H1 (cell line): Measurements from ENCODE around the gene ASGR1. TPM values are rescaled to one million over a fixed set of nuclear protein-coding genes. Genes with fewer than 3 reads are reported as not detected.
"Not testable (repeated sequence)": the region's sequence is repeated elsewhere in the genome, so short reads cannot be mapped to it uniquely, and the experiment has no call there.

Source experiments
- CTCF ChIA-PET: fragments of 300-600 bp; sonication (Branson Sonifier 250); formaldehyde crosslinking; loops from one replicate; lab custom pipeline; 2021; ENCODE audit not compliant: partially characterized antibody; lab: Charles Lee
- POLR2A ChIA-PET: fragments of 300-600 bp; sonication (Branson Sonifier 250); formaldehyde crosslinking; loops from one replicate; lab custom pipeline; 2021; ENCODE audit warnings: inconsistent platforms; ENCODE audit not compliant: partially characterized antibody; lab: Charles Lee
- DNase-seq, 2 experiments: peaks; one replicate each; pipeline versions ENCODE4 v3.0.0 to v3.0.0-alpha.2; 2010 to 2022; ENCODE audit warnings: low spot score in 2 of 2, low read depth in 1 of 2, mixed read lengths in 1 of 2
- FAIRE-seq: peaks from 2 replicates; lab custom pipeline; 2011; peaks lifted over from hg19 to GRCh38; lab: Jason Lieb, UNC
- H2AFZ ChIP-seq: 2 replicates; pipeline ENCODE4 v1.8.1; 2012; ENCODE audit warnings: low read length, inconsistent platforms
- H2AK5ac ChIP-seq: 2 replicates; pipeline ENCODE4 v1.6.1; 2013; ENCODE audit warnings: low read depth, low read length
- H2BK120ac ChIP-seq: replicated peaks from 2 replicates; pipeline ENCODE3; 2013; ENCODE audit warnings: low read depth, low read length, inconsistent platforms
- H2BK12ac ChIP-seq: 2 replicates; pipeline ENCODE4 v1.6.1; 2013; ENCODE audit warnings: low read depth, low read length
- H2BK15ac ChIP-seq: 2 replicates; pipeline ENCODE4 v1.6.1; 2013; ENCODE audit warnings: low read length
- H2BK20ac ChIP-seq: 2 replicates; pipeline ENCODE4 v1.6.1; 2013; ENCODE audit warnings: low read length
- H2BK5ac ChIP-seq: 2 replicates; pipeline ENCODE4 v1.6.1; 2013; ENCODE audit warnings: low read depth, low read length
- H3K14ac ChIP-seq: 2 replicates; pipeline ENCODE4 v1.6.1; 2013; ENCODE audit warnings: inconsistent platforms; ENCODE audit not compliant: insufficient read length
- H3K18ac ChIP-seq: 2 replicates; pipeline ENCODE4 v1.6.1; 2013; ENCODE audit warnings: low read length; ENCODE audit errors: extremely low read depth
- H3K23ac ChIP-seq: 2 replicates; pipeline ENCODE4 v1.6.1; 2013; ENCODE audit warnings: inconsistent platforms; ENCODE audit not compliant: insufficient read length
- H3K23me2 ChIP-seq: 2 replicates; pipeline ENCODE4 v1.6.1; 2013; ENCODE audit warnings: low read depth, low read length
- H3K27ac ChIP-seq: 2 replicates; pipeline ENCODE4 v1.6.1; 2011; ENCODE audit warnings: low read depth, low read length, inconsistent platforms
- H3K27me3 ChIP-seq, 4 experiments: replicated peaks in 1 of 4; 1 replicate in 1 of 4; 2 replicates in 3 of 4; pipeline versions ENCODE4 v1.6.1 to v1.8.1; 2011 to 2013; ENCODE audit warnings: low read length in 3 of 4, mild to moderate bottlenecking in 3 of 4, inconsistent platforms in 2 of 4, mixed read lengths in 2 of 4, moderate library complexity in 1 of 4; ENCODE audit not compliant: control insufficient read depth in 3 of 4, insufficient read depth in 3 of 4; ENCODE audit errors: extremely low read depth in 1 of 4
- H3K36me3 ChIP-seq, 4 experiments: 2 replicates each; pipeline versions ENCODE4 v1.6.1 to v1.8.1; 2011 to 2013; ENCODE audit warnings: mild to moderate bottlenecking in 4 of 4, low read length in 3 of 4, moderate library complexity in 2 of 4, control low read depth in 1 of 4, inconsistent platforms in 1 of 4; ENCODE audit not compliant: insufficient read depth in 4 of 4, control insufficient read depth in 2 of 4
- H3K4ac ChIP-seq: replicated peaks from 2 replicates; pipeline ENCODE3; 2013; ENCODE audit warnings: low read length, low read depth, mixed read lengths, inconsistent platforms; ENCODE audit not compliant: insufficient read length
- H3K4me1 ChIP-seq, 4 experiments: replicated peaks in 1 of 4; 1 replicate in 1 of 4; 2 replicates in 3 of 4; pipeline versions ENCODE4 v1.6.1 to v1.8.1; 2011 to 2013; ENCODE audit warnings: low read length in 3 of 4, inconsistent platforms in 2 of 4, mixed read lengths in 1 of 4; ENCODE audit not compliant: insufficient read depth in 4 of 4, control insufficient read depth in 3 of 4
- H3K4me2 ChIP-seq, 2 experiments: 2 replicates each; pipeline versions ENCODE4 v1.6.1 to v1.8.1; 2011 to 2013; ENCODE audit warnings: low read depth in 2 of 2, low read length in 2 of 2, control low read depth in 1 of 2, inconsistent platforms in 1 of 2, mild to moderate bottlenecking in 1 of 2; ENCODE audit not compliant: insufficient read depth in 1 of 2
- H3K4me3 ChIP-seq, 4 experiments: fragments of 200-600, 300-600 bp in 1 of 4; sonication (generic), shearing (Covaris generic), sonication (Bioruptor Twin) in 1 of 4; 2 replicates each; pipeline versions ENCODE4 v1.5.1 to v1.8.1; 2011 to 2016; ENCODE audit warnings: low read length in 4 of 4, low read depth in 3 of 4, control low read depth in 2 of 4, inconsistent platforms in 2 of 4, mild to moderate bottlenecking in 2 of 4, mixed read lengths in 1 of 4, moderate library complexity in 1 of 4; ENCODE audit not compliant: insufficient read depth in 2 of 4; ENCODE audit errors: extremely low read depth in 1 of 4
- H3K56ac ChIP-seq: replicated peaks from 2 replicates; pipeline ENCODE3; 2013; ENCODE audit warnings: low read depth, mild to moderate bottlenecking, mixed read lengths, low read length, inconsistent platforms; ENCODE audit not compliant: insufficient read length
- H3K79me1 ChIP-seq: 2 replicates; pipeline ENCODE4 v1.6.1; 2013; ENCODE audit warnings: low read depth, low read length, control low read depth
- H3K79me2 ChIP-seq, 2 experiments: 2 replicates each; pipeline versions ENCODE4 v1.6.1 to v1.8.1; 2012 to 2013; ENCODE audit warnings: low read length in 2 of 2, mild to moderate bottlenecking in 2 of 2, inconsistent platforms in 1 of 2; ENCODE audit not compliant: insufficient read depth in 2 of 2, control insufficient read depth in 1 of 2
- H3K9ac ChIP-seq, 4 experiments: replicated peaks in 1 of 4; 1 replicate in 1 of 4; 2 replicates in 3 of 4; pipeline versions ENCODE4 v1.6.1 to v1.8.1; 2011 to 2013; ENCODE audit warnings: low read depth in 3 of 4, low read length in 3 of 4, control low read depth in 2 of 4, mild to moderate bottlenecking in 2 of 4, moderate library complexity in 2 of 4, inconsistent platforms in 1 of 4; ENCODE audit errors: extremely low read depth in 1 of 4
- H3K9me3 ChIP-seq, 2 experiments: 2 replicates each; pipeline versions ENCODE4 v1.6.1 to v1.8.1; 2012 to 2013; ENCODE audit warnings: mild to moderate bottlenecking in 2 of 2, moderate library complexity in 2 of 2, control low read depth in 1 of 2, inconsistent platforms in 1 of 2, low read depth in 1 of 2, low read length in 1 of 2, mixed read lengths in 1 of 2; ENCODE audit not compliant: insufficient read depth in 2 of 2
- H4K20me1 ChIP-seq, 2 experiments: replicated peaks in 1 of 2; 2 replicates each; pipeline versions ENCODE3 to v1.8.1; 2011 to 2013; ENCODE audit warnings: inconsistent platforms in 2 of 2, low read length in 2 of 2, mild to moderate bottlenecking in 1 of 2; ENCODE audit not compliant: insufficient read depth in 2 of 2, control insufficient read depth in 1 of 2
- H4K5ac ChIP-seq: 2 replicates; pipeline ENCODE4 v1.6.1; 2013; ENCODE audit warnings: low read length, low read depth, mixed read lengths, inconsistent platforms; ENCODE audit not compliant: insufficient read length
- H4K8ac ChIP-seq: 2 replicates; pipeline ENCODE4 v1.8.0; 2013; ENCODE audit warnings: mild to moderate bottlenecking, moderate library complexity, low read length, inconsistent platforms; ENCODE audit not compliant: insufficient read depth; ENCODE audit errors: extremely low read depth
- H4K91ac ChIP-seq: replicated peaks from 2 replicates; pipeline ENCODE3; 2013; ENCODE audit warnings: low read length, mixed read lengths, inconsistent platforms; ENCODE audit not compliant: insufficient read length
- WGBS, 2 experiments: shearing (Covaris generic) in 1 of 2; methylation state at CpG; one replicate each; pipeline versions ENCODE4 v1.1.6 to v1.1.7; 2013 to 2015; ENCODE audit warnings: low lambda C conversion rate in 2 of 2, mixed read lengths in 2 of 2, inconsistent platforms in 1 of 2, low coverage in 1 of 2, missing lambda C conversion rate in 1 of 2; ENCODE audit not compliant: insufficient replicate concordance in 2 of 2, insufficient coverage in 1 of 2, insufficient read length in 1 of 2; ENCODE audit errors: extremely low coverage in 1 of 2, missing lambda C conversion rate in 1 of 2; 5-methylcytosine and 5-hydroxymethylcytosine counted together
- polyA plus RNA-seq, 7 experiments: library from polyadenylated mRNA; depleted of rRNA in 3 of 7; stranded (reverse) in 5 of 7; unstranded in 2 of 7; fragments of >200 nt in 5 of 7; fragments of 200-250 nt in 2 of 7; gene quantifications; 1 replicate in 5 of 7; 2 replicates in 1 of 7; 4 replicates in 1 of 7; pipeline versions ENCODE4 v1.2.1 to v1.2.3, GENCODE V29; 2011 to 2013; ENCODE audit warnings: missing spikeins in 2 of 7, mixed read lengths in 2 of 7
- total RNA-seq: library from RNA; stranded (reverse); fragmentation: NEBNext Ultra II Directional; extraction: Animal tissue kit (Norgen Biotek cat#: 25700); gene quantifications from 2 replicates; pipeline ENCODE4 v1.2.1, GENCODE V29; 2021

The ASGR1 gene
- total and polyA plus RNA-seq, 2 of the 8 experiments (the other 6 are each of a cell fraction or from before 2014, with no cell fraction given): 10.8 to 14.5 TPM

DNA sequence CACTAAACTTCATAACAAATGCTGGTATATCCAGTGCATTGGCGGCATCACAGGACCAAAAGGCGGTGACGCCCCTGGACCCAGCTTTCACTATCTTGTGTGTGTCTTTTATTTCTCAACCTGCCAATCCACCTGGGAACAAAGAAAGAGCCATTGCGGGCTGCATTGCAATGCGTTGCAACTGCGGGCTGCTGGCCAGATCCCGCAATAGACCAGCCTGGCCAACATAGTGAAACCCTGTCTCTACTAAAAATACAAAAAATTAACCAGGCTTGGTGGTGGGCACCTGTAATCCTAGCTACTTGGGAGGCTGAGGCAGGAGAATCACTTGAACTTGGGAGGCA, 9.6 kb downstream of the ASGR1 start:
- not testable (repeated sequence) for H3K9me3 ChIP-seq, H3K9ac ChIP-seq, H3K4me2 ChIP-seq, H3K4ac ChIP-seq, H3K23me2 ChIP-seq, H3K36me3 ChIP-seq, H2BK5ac ChIP-seq, DNase-seq, FAIRE-seq, H3K27me3 ChIP-seq, H2BK15ac ChIP-seq, H2AFZ ChIP-seq, H3K79me2 ChIP-seq, H3K23ac ChIP-seq, H2BK12ac ChIP-seq, H3K4me3 ChIP-seq, H2BK120ac ChIP-seq, H2AK5ac ChIP-seq, H4K91ac ChIP-seq, H3K18ac ChIP-seq, H2BK20ac ChIP-seq, H4K5ac ChIP-seq, H3K14ac ChIP-seq, H3K56ac ChIP-seq, H4K8ac ChIP-seq, H3K4me1 ChIP-seq, H4K20me1 ChIP-seq, H3K27ac ChIP-seq, H3K79me1 ChIP-seq
- WGBS, 2 experiments: 91% methylated on average over 7 of the region's 7 CpGs; no CpG with 5 or more reads in 1 of the 2 experiments
- ChIA-PET POLR2A (interaction anchor here (0.9 to 1.0 kb wide), 2 partner anchors 58 to 111 kb away, joined by 4 read pairs; no protein-coding TSS in a partner anchor), CTCF (interaction anchor here (0.6 to 1.7 kb wide), 4 partner anchors 13 to 124 kb away, joined by 3 to 6 read pairs (median 4); no protein-coding TSS in a partner anchor)
